D721Med (cell line): ENCODE results near the gene TLR9.
"Not testable (repeated sequence)": the region's sequence is repeated elsewhere in the genome, so short reads cannot be mapped to it uniquely, and the experiment has no call there.

Source experiments
- DNase-seq: peaks from one replicate; pipeline ENCODE4 v3.0.0; 2011; ENCODE audit warnings: low spot score; ENCODE audit not compliant: insufficient read length
- FAIRE-seq: peaks from 2 replicates; lab custom pipeline; 2011; peaks lifted over from hg19 to GRCh38; lab: Jason Lieb, UNC
- CTCF ChIP-seq: IDR thresholded peaks from 2 replicates; pipeline ENCODE4 v1.5.1; 2012; ENCODE audit warnings: mild to moderate bottlenecking, control low read depth; ENCODE audit not compliant: insufficient read depth; ENCODE audit errors: missing control alignments

Gene TLR9

GRCh38 chr3:52225452-52226228 is at the start of gene TLR9:
TLR9 (minus strand) TSS chr3:52225645; CDS start chr3:52225529, 116 bp downstream.
- TF ChIP-seq CTCF: no peak
- no peak for DNase-seq
- no peak for FAIRE-seq

GRCh38 chr3:52274781-52275180 is 49.3 kb upstream of the TLR9 start:
- DNase-seq, FAIRE-seq: not testable (repeated sequence)

- TF ChIP-seq CTCF: no peak
- FAIRE-seq (no peak), DNase-seq (no peak)
Measured at GRCh38 chr3:52272831-52273230, 47.4 kb upstream of the TLR9 start.

GRCh38 chr3:52272172-52272571 is 46.7 kb upstream of the TLR9 start:
- not testable (repeated sequence) for DNase-seq, FAIRE-seq

- TF ChIP-seq CTCF: no peak
- FAIRE-seq: no peak
- DNase-seq: no peak
Measured at GRCh38 chr3:52270252-52270754, 44.9 kb upstream of the TLR9 start.

- FAIRE-seq: no peak
- TF ChIP-seq CTCF: no peak
- DNase-seq: no peak
Measured at GRCh38 chr3:52269776-52270175, 44.3 kb upstream of the TLR9 start.

- FAIRE-seq: no peak
- no peak for DNase-seq
- TF ChIP-seq CTCF: no peak
Measured at GRCh38 chr3:52268036-52268435, 42.6 kb upstream of the TLR9 start.

- no peak for DNase-seq
- no peak for FAIRE-seq
- no peak for TF ChIP-seq CTCF
Measured at GRCh38 chr3:52265387-52265786, 39.9 kb upstream of the TLR9 start.
